ENCODE data around the gene RNF41. TPM values are rescaled to one million over a fixed set of nuclear protein-coding genes. Genes with fewer than 3 reads are reported as not detected.

RNF41 gene
- total and polyA plus RNA-seq, 2 of the 13 experiments (the other 11 are each of a cell fraction or from before 2014, with no cell fraction given) = 27.1 to 39.4 TPM

DNA sequence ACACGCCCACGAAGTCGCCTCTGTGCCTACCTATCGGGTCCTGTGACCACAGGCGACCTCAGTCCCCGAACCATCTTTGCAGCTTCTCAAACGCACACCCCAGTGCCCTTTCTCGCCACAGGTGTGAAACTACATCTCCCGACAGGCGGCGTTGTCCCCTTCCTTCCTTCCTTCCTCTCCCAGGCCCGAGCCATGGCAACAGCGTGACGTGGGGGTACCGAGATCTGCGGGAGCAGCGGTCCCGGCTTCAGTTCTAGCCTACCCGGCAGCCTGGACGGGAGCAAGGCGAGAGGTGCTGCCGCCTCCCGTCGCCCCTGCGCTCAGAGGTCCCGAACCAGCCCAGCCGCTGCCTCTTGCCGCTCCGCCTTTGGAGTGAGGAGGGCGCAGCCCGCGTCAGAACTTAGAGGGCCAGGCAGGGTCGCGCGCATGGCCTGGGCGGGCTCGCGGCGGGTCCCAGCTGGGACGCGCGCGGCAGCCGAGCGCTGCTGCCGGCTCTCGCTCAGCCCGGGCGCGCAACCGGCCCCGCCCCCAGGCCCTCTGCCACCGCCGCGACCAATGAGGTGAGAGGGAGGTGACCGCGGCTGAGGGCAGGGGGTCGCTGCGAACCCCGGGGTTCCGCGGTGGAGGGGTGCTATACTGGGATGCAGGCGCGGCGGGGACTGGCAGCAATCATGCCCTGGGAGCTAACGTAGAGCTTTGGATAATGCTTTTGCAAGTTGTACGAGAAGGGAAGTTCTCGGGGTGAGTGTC is 45.1 kb upstream of the RNF41 start, which contains the start of gene COQ10A (continued):
- TF ChIP-seq, protein P1, sequence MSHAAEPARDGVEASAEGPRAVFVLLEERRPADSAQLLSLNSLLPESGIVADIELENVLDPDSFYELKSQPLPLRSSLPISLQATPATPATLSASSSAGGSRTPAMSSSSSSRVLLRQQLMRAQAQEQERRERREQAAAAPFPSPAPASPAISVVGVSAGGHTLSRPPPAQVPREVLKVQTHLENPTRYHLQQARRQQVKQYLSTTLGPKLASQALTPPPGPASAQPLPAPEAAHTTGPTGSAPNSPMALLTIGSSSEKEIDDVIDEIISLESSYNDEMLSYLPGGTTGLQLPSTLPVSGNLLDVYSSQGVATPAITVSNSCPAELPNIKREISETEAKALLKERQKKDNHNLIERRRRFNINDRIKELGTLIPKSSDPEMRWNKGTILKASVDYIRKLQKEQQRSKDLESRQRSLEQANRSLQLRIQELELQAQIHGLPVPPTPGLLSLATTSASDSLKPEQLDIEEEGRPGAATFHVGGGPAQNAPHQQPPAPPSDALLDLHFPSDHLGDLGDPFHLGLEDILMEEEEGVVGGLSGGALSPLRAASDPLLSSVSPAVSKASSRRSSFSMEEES (CRISPR knock-in tag; IDR thresholded peaks at IDR 0.05) = 0 out of 2 replicates have a peak, but pooled peaks have one; percentile 39
- TF ChIP-seq JARID2 (CRISPR knock-in tag; IDR thresholded peaks at IDR 0.05; ENCODE audit: insufficient replicate concordance) (no peak), ADNP (CRISPR knock-in tag; IDR thresholded peaks at IDR 0.05) (peak; percentile 77; the same call in 1 of the 2 replicates), ZNF143 (CRISPR knock-in tag; IDR thresholded peaks at IDR 0.05) (peak; percentile 90), ZNF572 (CRISPR knock-in tag; IDR thresholded peaks at IDR 0.05) (no peak; the same call in 1 of the 2 replicates), KLF16 (CRISPR knock-in tag; IDR thresholded peaks at IDR 0.05) (peak in 1 of 2 experiments; percentile 80; a peak in 2 of 4 replicates), TP53 (CRISPR knock-in tag; conservative IDR thresholded peaks at IDR 0.05) (no peak), ATM (IDR thresholded peaks at IDR 0.05; ENCODE audit: borderline replicate concordance) (no peak), ZNF598 (CRISPR knock-in tag; IDR thresholded peaks at IDR 0.05; ENCODE audit: borderline replicate concordance) (peak; percentile 86), ZFP36L2 (CRISPR knock-in tag; IDR thresholded peaks at IDR 0.05) (no peak), ZBTB3 (CRISPR knock-in tag; IDR thresholded peaks at IDR 0.05; ENCODE audit: borderline replicate concordance, low read depth) (no peak), GLMP (CRISPR knock-in tag; IDR thresholded peaks at IDR 0.05; ENCODE audit: borderline replicate concordance) (no peak), RNF2 (conservative IDR thresholded peaks at IDR 0.05; ENCODE audit: low read depth) (peak; percentile 63; the same call in 1 of the 2 replicates), ZBTB38 (CRISPR knock-in tag; IDR thresholded peaks at IDR 0.05) (no peak; the same call in 1 of the 2 replicates), UBTF (CRISPR knock-in tag; IDR thresholded peaks at IDR 0.05) (peak; percentile 92), TGIF2 (CRISPR knock-in tag; IDR thresholded peaks at IDR 0.05) (peak; percentile 72; the same call in 1 of the 2 replicates), ZNF292 (CRISPR knock-in tag; IDR thresholded peaks at IDR 0.05; ENCODE audit: borderline replicate concordance, low read depth) (peak; percentile 65; the same call in 1 of the 2 replicates), ZNF251 (CRISPR knock-in tag; IDR thresholded peaks at IDR 0.05) (no peak), ZNF773 (CRISPR knock-in tag; IDR thresholded peaks at IDR 0.05; ENCODE audit: borderline replicate concordance) (no peak), ZNF839 (CRISPR knock-in tag; IDR thresholded peaks at IDR 0.05; ENCODE audit: borderline replicate concordance) (peak; percentile 64; the same call in 1 of the 2 replicates), FOXA3 (CRISPR knock-in tag; IDR thresholded peaks at IDR 0.05) (peak; percentile 52; the same call in 1 of the 2 replicates), ZFP82 (CRISPR knock-in tag; IDR thresholded peaks at IDR 0.05; ENCODE audit: borderline replicate concordance) (no peak), ATF7-NPFF (CRISPR knock-in tag; IDR thresholded peaks at IDR 0.05; ENCODE audit: low read depth) (peak; percentile 95), MTERF4 (CRISPR knock-in tag; IDR thresholded peaks at IDR 0.05) (peak; percentile 41; the same call in 1 of the 2 replicates), ISX (CRISPR knock-in tag; conservative IDR thresholded peaks at IDR 0.05) (no peak)

All from HepG2 (cell line).